Naive thymus-derived CD8-positive, alpha-beta T cell (primary cell): ENCODE measurements around the gene PGAP1. TPM values are rescaled to one million over a fixed set of nuclear protein-coding genes. Genes with fewer than 3 reads are reported as not detected.
"Not testable (repeated sequence)": the region's sequence is repeated elsewhere in the genome, so short reads cannot be mapped to it uniquely, and the experiment has no call there.

ENCODE experiments used
- ATAC-seq, 2 donors: fragments of 150-1000 bp; cut with Tn5 transposase in 1 of 2; sonication (Bioruptor Pico), chemical (Tn5 transposase) in 1 of 2; 1 replicate in 1 of 2; 2 replicates in 1 of 2; pipeline ENCODE4 v1.10.0; 2021; ENCODE audit warnings: mild to moderate bottlenecking in 2 of 2, moderate library complexity in 2 of 2
- POLR2A ChIA-PET: fragments of 350-600 bp; sonication (Branson Sonifier 250); formaldehyde crosslinking; loops from one replicate; lab custom pipeline; 2021; ENCODE audit warnings: antibody characterized with exemption; lab: Charles Lee
- DNase-seq, 10 donors: peaks; one replicate each; pipeline versions ENCODE4 v3.0.0 to v3.0.0-alpha.2; 2020 to 2022
- H3K27ac Mint-ChIP-seq, 10 donors: one replicate each; pipeline ENCODE4 v1.8.0; 2020 to 2022; ENCODE audit warnings: mild to moderate bottlenecking in 10 of 10, mixed read lengths in 10 of 10, moderate library complexity in 4 of 10, inconsistent platforms in 1 of 10
- H3K27me3 Mint-ChIP-seq, 5 donors: one replicate each; pipeline ENCODE4 v1.8.0; 2021 to 2022; ENCODE audit warnings: mixed read lengths in 5 of 5
- H3K36me3 Mint-ChIP-seq, 3 donors: one replicate each; pipeline ENCODE4 v1.8.0; 2020 to 2022; ENCODE audit warnings: mixed read lengths in 3 of 3, mild to moderate bottlenecking in 2 of 3, inconsistent platforms in 1 of 3
- H3K4me1 Mint-ChIP-seq, 4 donors: one replicate each; pipeline ENCODE4 v1.8.0; 2021 to 2022; ENCODE audit warnings: mixed read lengths in 4 of 4
- H3K4me3 Mint-ChIP-seq, 10 donors: one replicate each; pipeline ENCODE4 v1.8.0; 2020 to 2022; ENCODE audit warnings: mild to moderate bottlenecking in 10 of 10, mixed read lengths in 10 of 10, moderate library complexity in 6 of 10, inconsistent platforms in 1 of 10
- H3K9me3 Mint-ChIP-seq, 9 donors: one replicate each; pipeline ENCODE4 v1.8.0; 2020 to 2022; ENCODE audit warnings: mixed read lengths in 9 of 9, mild to moderate bottlenecking in 3 of 9, inconsistent platforms in 1 of 9, moderate library complexity in 1 of 9
- polyA plus RNA-seq, 3 donors: library from polyadenylated mRNA; unstranded; fragments of 300-500 nt; fragmentation: Illumina TruSeq; gene quantifications; one replicate each; pipeline ENCODE4 v1.2.3, GENCODE V29; 2021
- total RNA-seq, 8 experiments: library from RNA in 2 of 8; stranded (reverse) in 2 of 8; gene quantifications; one replicate each; pipeline ENCODE4 v1.2.3 and lab custom pipeline; 2021 to 2026

Gene PGAP1
- total and polyA plus RNA-seq, 5 experiments from 2014 or later, result 0.64 to 9.7 (median 1.6) TPM

DNA sequence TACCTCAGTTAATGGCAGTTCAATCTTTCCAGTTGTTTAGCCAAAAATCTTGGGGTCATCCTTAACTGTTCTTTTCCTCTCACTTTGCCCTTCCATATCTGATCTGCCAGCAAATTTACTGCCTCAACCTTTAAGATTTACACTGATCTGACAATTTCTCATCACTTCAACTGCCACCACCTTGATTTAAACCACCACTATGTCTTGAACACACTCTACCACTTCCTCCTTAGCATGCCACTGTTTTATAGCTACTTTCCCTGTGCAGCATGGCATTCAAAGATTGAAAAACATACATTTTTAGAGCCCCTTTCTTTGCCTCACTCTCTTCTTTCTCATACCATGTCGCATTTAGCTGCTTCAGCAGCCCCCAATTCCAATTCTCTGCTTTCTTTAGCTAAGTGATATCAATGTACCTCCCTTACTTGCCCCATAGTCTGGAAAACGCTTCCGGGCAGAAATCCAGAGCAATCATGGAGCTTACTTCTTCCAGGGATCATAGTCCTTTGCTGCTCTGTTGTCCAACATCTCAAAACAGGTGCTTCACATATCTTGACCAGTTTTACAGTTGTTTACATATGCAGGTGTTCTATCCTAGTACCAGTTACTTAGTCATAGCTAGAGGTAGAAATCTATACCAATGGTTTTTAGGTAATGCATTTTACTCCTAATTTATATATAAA, 10.9 kb downstream of the PGAP1 start:
- Mint-ChIP-seq H3K36me3 (peaks cover 9 to 18% (median 12%) of the 10 kb centered on the region in 3 donors), H3K9me3 (peaks cover 0 to 9% (median 0%) of the 10 kb centered on the region in 9 donors), H3K27ac (peak overlapping the region; percentile 56 to 97 (median 90)), H3K4me3 (peak overlapping the region; percentile 31 to 79 (median 62)), H3K4me1 (peaks cover 15 to 32% (median 21%) of the 10 kb centered on the region in 4 donors), H3K27me3 (no peaks in the 10 kb centered on the region)
- ATAC-seq (peak; percentile 70 to 73), DNase-seq (peak in 3 of 10 donors; percentile 14 to 38 (median 27))
- POLR2A ChIA-PET, result interaction anchor here (1.4 kb wide), 1 partner anchor 10 kb away, joined by 17 read pairs; the partner anchor contains the start of gene PGAP1

GRCh38 chr2:196914867-196915460, 11.5 kb downstream of the PGAP1 start:
- POLR2A ChIA-PET, result interaction anchor here (1.4 kb wide), 1 partner anchor 11 kb away, joined by 17 read pairs; the partner anchor contains the start of gene PGAP1
- peak; percentile 97 for ATAC-seq
- no peaks in the 10 kb centered on the region for H3K27me3 Mint-ChIP-seq
- peak overlapping the region; percentile 56 to 97 (median 90) for H3K27ac Mint-ChIP-seq
- peak overlapping the region; percentile 31 to 79 (median 62) for H3K4me3 Mint-ChIP-seq
- peaks cover 0 to 9% (median 0%) of the 10 kb centered on the region in 9 donors for H3K9me3 Mint-ChIP-seq
- H3K4me1 Mint-ChIP-seq, result peaks cover 15 to 32% (median 21%) of the 10 kb centered on the region in 4 donors
- H3K36me3 Mint-ChIP-seq, result peaks cover 9 to 18% (median 12%) of the 10 kb centered on the region in 3 donors
- DNase-seq, result peak in 5 of 10 donors; percentile 4 to 65 (median 30)

- Mint-ChIP-seq H3K27ac (peak overlapping the region in 6 of 10 donors; percentile 70 to 97 (median 84)), H3K9me3 (peaks cover 0 to 6% (median 0%) of the 10 kb centered on the region in 9 donors), H3K4me1 (peaks cover 10 to 25% (median 18%) of the 10 kb centered on the region in 4 donors), H3K36me3 (peaks cover 3 to 10% (median 9%) of the 10 kb centered on the region in 3 donors), H3K27me3 (no peaks in the 10 kb centered on the region), H3K4me3 (peak overlapping the region in 2 of 10 donors; percentile 1 to 26)
- ATAC-seq (no peak), DNase-seq (no peak)
- POLR2A ChIA-PET, result no interaction called here
Observed at GRCh38 chr2:196913691-196914090, 12.8 kb downstream of the PGAP1 start.

GRCh38 chr2:196905365-196905764, 21.1 kb downstream of the PGAP1 start:
- H3K9me3 Mint-ChIP-seq, DNase-seq, ATAC-seq, H3K4me1 Mint-ChIP-seq, H3K27me3 Mint-ChIP-seq, POLR2A ChIA-PET: not testable (repeated sequence)
- Mint-ChIP-seq H3K36me3 (peaks cover 0 to 22% (median 16%) of the 10 kb centered on the region in 3 donors), H3K27ac (peak overlapping the region in 3 of 10 donors; percentile 17 to 75 (median 44)), H3K4me3 (peak overlapping the region in 3 of 10 donors; percentile 12 to 48 (median 40))

GRCh38 chr2:196902828-196903227, 23.7 kb downstream of the PGAP1 start:
- Mint-ChIP-seq H3K27me3 (no peaks in the 10 kb centered on the region), H3K4me3 (no peak overlapping the region), H3K9me3 (no peaks in the 10 kb centered on the region), H3K4me1 (peaks cover 0 to 2% (median 0%) of the 10 kb centered on the region in 4 donors), H3K36me3 (peaks cover 5 to 37% (median 27%) of the 10 kb centered on the region in 3 donors), H3K27ac (no peak overlapping the region)
- ATAC-seq, result no peak
- no peak for DNase-seq
- POLR2A ChIA-PET, result no interaction called here

GRCh38 chr2:196900843-196901242, 25.7 kb downstream of the PGAP1 start:
- peaks cover 5 to 51% (median 33%) of the 10 kb centered on the region in 3 donors for H3K36me3 Mint-ChIP-seq

GRCh38 chr2:196899976-196900375, 26.5 kb downstream of the PGAP1 start:
- Mint-ChIP-seq H3K4me1 (no peaks in the 10 kb centered on the region), H3K27ac (no peak overlapping the region), H3K27me3 (no peaks in the 10 kb centered on the region), H3K4me3 (no peak overlapping the region), H3K9me3 (no peaks in the 10 kb centered on the region), H3K36me3 (peaks cover 5 to 54% (median 35%) of the 10 kb centered on the region in 3 donors)
- ATAC-seq, result no peak
- POLR2A ChIA-PET, result no interaction called here
- no peak for DNase-seq

More at GRCh38 chr2:196900843-196901242, 25.7 kb downstream of the PGAP1 start:
- ATAC-seq (no peak), DNase-seq (no peak)
- H3K4me3 Mint-ChIP-seq, result no peak overlapping the region
- peak overlapping the region in 1 of 10 donors; percentile 18 for H3K27ac Mint-ChIP-seq
- H3K4me1 Mint-ChIP-seq, result peaks cover 0 to 2% (median 0%) of the 10 kb centered on the region in 4 donors
- no peaks in the 10 kb centered on the region for H3K9me3 Mint-ChIP-seq
- no peaks in the 10 kb centered on the region for H3K27me3 Mint-ChIP-seq
- POLR2A ChIA-PET, result no interaction called here

DNA sequence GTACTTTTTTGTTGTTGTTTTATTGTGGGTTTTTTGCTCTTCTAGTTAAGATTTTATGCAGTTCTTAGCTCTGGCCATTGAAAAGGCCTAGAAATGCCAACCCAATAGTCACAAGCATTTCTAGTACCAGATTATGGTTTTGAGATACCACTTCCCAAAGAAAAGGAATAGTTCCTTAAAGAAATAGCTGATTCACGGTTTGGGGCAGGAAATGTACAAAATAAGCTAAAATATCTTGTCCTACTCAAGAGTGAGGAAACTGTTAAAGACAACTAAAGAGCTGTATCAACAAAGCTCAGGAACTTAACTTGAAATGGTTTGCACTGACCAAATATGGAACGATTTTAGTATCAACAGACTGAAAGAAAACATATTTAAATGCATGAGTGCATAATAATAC, 35.4 kb downstream of the PGAP1 start:
- POLR2A ChIA-PET, result no interaction called here
- peaks cover 0 to 53% (median 41%) of the 10 kb centered on the region in 3 donors for H3K36me3 Mint-ChIP-seq
- peak overlapping the region in 1 of 10 donors; percentile 15 for H3K27ac Mint-ChIP-seq

GRCh38 chr2:196887431-196887830, 39.1 kb downstream of the PGAP1 start:
- peaks cover 0 to 1% (median 0%) of the 10 kb centered on the region in 9 donors for H3K9me3 Mint-ChIP-seq
- POLR2A ChIA-PET, result no interaction called here
- no peak for DNase-seq
- H3K4me1 Mint-ChIP-seq, result no peaks in the 10 kb centered on the region
- no peak overlapping the region for H3K27ac Mint-ChIP-seq
- no peak for ATAC-seq
- peaks cover 2 to 51% (median 39%) of the 10 kb centered on the region in 3 donors for H3K36me3 Mint-ChIP-seq
- H3K4me3 Mint-ChIP-seq, result no peak overlapping the region
- H3K27me3 Mint-ChIP-seq, result no peaks in the 10 kb centered on the region

More for the DNA sequence above, 35.4 kb downstream of the PGAP1 start:
- ATAC-seq (no peak), DNase-seq (no peak)
- Mint-ChIP-seq H3K27me3 (no peaks in the 10 kb centered on the region), H3K4me1 (no peaks in the 10 kb centered on the region), H3K9me3 (no peaks in the 10 kb centered on the region), H3K4me3 (no peak overlapping the region)

GRCh38 chr2:196884368-196884767, 42.1 kb downstream of the PGAP1 start:
- POLR2A ChIA-PET, result no interaction called here
- DNase-seq (no peak), ATAC-seq (no peak)
- Mint-ChIP-seq H3K27me3 (no peaks in the 10 kb centered on the region), H3K9me3 (peaks cover 0 to 12% (median 0%) of the 10 kb centered on the region in 9 donors), H3K4me1 (no peaks in the 10 kb centered on the region), H3K4me3 (no peak overlapping the region), H3K36me3 (peaks cover 14 to 48% (median 46%) of the 10 kb centered on the region in 3 donors), H3K27ac (no peak overlapping the region)

DNA sequence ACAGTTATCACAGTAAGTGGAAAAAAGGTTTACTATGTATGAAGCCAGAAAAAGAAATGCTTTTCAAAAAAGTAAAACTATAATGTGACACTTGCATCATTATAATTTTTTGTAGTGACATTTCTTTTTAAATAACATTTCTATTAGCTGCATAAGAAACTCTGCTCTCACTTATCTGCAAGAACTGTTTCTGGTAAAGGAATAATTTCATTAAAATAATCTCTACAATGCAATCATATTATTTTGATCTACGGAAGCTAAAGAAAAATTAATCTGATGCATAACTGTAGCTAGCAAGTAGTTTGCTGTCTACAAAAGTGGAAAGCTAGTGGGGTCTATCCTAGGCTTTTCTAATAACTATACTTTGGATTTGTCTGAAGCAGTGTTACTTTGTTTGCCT, 50.1 kb downstream of the PGAP1 start:
- Mint-ChIP-seq H3K4me3 (no peak overlapping the region), H3K9me3 (peaks cover 0 to 6% (median 0%) of the 10 kb centered on the region in 9 donors), H3K27me3 (no peaks in the 10 kb centered on the region), H3K4me1 (peaks cover 0 to 3% (median under 1%) of the 10 kb centered on the region in 4 donors), H3K36me3 (peaks cover 4 to 30% (median 29%) of the 10 kb centered on the region in 3 donors), H3K27ac (peak overlapping the region in 1 of 10 donors; percentile 47)
- DNase-seq, result no peak
- POLR2A ChIA-PET, result no interaction called here
- ATAC-seq, result no peak

DNA sequence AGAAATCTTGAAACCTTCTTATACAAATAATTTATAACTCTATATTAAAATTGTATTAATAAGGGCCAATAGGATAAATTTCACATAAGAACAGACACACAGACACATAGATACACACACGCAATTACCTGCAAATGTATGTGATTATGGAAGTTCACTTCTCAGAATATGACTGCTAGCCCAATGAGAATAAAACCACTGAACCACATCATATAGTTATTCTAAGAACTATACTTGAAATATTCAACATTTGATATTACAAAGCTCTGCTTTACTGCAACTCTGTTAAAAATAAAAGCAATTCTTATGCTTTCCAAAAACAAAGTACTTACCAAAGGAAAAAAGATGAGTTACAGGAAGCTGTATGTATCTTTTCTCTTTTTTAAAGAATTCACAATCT, 51.1 kb downstream of the PGAP1 start:
- ATAC-seq, result no peak
- POLR2A ChIA-PET, result no interaction called here
- no peaks in the 10 kb centered on the region for H3K27me3 Mint-ChIP-seq
- no peak overlapping the region for H3K27ac Mint-ChIP-seq
- peaks cover 0 to 3% (median under 1%) of the 10 kb centered on the region in 4 donors for H3K4me1 Mint-ChIP-seq
- no peak overlapping the region for H3K4me3 Mint-ChIP-seq
- DNase-seq, result no peak
- no peaks in the 10 kb centered on the region for H3K9me3 Mint-ChIP-seq
- peaks cover 3 to 33% (median 27%) of the 10 kb centered on the region in 3 donors for H3K36me3 Mint-ChIP-seq

GRCh38 chr2:196873511-196873910, 53.0 kb downstream of the PGAP1 start:
- no peaks in the 10 kb centered on the region for H3K27me3 Mint-ChIP-seq
- DNase-seq (no peak), ATAC-seq (no peak)
- no peak overlapping the region for H3K4me3 Mint-ChIP-seq
- POLR2A ChIA-PET, result no interaction called here
- peaks cover 0 to 29% (median 18%) of the 10 kb centered on the region in 3 donors for H3K36me3 Mint-ChIP-seq
- peaks cover 0 to 3% (median under 1%) of the 10 kb centered on the region in 4 donors for H3K4me1 Mint-ChIP-seq
- H3K27ac Mint-ChIP-seq, result no peak overlapping the region
- no peaks in the 10 kb centered on the region for H3K9me3 Mint-ChIP-seq
